ENCODE data around the gene GUCY1A2.
A peak's percentile ranks its signal among the peaks of the same experiment; 100 is the strongest.

Gene GUCY1A2

DNA sequence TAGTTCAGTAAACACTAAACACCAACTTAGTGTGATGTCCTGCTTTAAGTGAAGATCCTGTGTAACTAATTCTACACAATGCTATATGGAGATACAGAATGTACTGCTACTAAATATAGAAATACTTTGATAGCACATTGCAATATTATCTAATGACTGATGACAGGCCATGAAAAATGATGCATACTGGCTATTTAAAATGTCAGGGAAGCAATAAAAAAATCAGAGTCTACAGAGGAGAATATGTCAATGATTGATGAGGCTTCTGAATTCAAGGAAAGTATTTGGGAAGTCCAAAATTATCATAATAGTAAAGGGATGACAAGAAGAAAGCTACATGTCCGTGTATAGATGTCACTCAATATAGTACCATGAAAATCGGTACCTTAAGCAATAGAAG lies 55.3 kb downstream of the GUCY1A2 start:
- no peak overlapping the region for H3K4me3 Mint-ChIP-seq
- no peaks in the 10 kb centered on the region for H3K9me3 Mint-ChIP-seq
- H3K36me3 Mint-ChIP-seq (ENCODE audit: low read depth) = no peaks in the 10 kb centered on the region
- TF ChIP-seq, protein P1, sequence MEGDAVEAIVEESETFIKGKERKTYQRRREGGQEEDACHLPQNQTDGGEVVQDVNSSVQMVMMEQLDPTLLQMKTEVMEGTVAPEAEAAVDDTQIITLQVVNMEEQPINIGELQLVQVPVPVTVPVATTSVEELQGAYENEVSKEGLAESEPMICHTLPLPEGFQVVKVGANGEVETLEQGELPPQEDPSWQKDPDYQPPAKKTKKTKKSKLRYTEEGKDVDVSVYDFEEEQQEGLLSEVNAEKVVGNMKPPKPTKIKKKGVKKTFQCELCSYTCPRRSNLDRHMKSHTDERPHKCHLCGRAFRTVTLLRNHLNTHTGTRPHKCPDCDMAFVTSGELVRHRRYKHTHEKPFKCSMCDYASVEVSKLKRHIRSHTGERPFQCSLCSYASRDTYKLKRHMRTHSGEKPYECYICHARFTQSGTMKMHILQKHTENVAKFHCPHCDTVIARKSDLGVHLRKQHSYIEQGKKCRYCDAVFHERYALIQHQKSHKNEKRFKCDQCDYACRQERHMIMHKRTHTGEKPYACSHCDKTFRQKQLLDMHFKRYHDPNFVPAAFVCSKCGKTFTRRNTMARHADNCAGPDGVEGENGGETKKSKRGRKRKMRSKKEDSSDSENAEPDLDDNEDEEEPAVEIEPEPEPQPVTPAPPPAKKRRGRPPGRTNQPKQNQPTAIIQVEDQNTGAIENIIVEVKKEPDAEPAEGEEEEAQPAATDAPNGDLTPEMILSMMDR (IDR thresholded peaks at IDR 0.05; ENCODE audit: unreplicated experiment in 3 of 3) = no peak
- H3K4me1 Mint-ChIP-seq = peaks cover 42% of the 10 kb centered on the region
- no peaks in the 10 kb centered on the region for H3K27me3 Mint-ChIP-seq (ENCODE audit: low read depth)
- H3K27ac Mint-ChIP-seq = peak overlapping the region in 1 of 3 experiments; percentile 14

DNA sequence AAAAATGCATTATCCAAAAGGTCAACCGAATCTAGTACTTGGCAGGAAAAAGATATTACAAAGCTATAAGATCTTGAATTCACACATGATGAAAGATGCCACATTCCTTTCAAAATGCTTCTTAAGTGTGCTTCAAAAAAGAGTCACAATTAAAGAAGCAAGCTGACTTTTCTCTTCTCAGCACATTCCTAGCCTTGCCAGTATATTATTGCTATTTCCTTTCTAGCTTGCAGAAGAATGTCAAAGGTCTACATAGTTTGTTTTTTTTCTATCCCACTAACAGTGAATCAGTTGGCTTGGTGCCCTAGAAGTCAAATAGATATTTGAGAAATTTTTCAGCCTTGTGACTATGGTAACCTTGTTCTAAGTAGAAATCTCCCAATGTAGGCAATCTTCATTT lies 56.8 kb downstream of the GUCY1A2 start:
- Mint-ChIP-seq H3K27me3 (ENCODE audit: low read depth) (no peaks in the 10 kb centered on the region), H3K36me3 (ENCODE audit: low read depth) (no peaks in the 10 kb centered on the region), H3K4me3 (peak overlapping the region in 2 of 3 experiments; percentile 7 to 20), H3K4me1 (peaks cover 42% of the 10 kb centered on the region), H3K9me3 (no peaks in the 10 kb centered on the region), H3K27ac (peak overlapping the region; percentile 74 to 87 (median 81))
- TF ChIP-seq, protein P1 (IDR thresholded peaks at IDR 0.05; ENCODE audit: unreplicated experiment in 3 of 3) = no peak

DNA sequence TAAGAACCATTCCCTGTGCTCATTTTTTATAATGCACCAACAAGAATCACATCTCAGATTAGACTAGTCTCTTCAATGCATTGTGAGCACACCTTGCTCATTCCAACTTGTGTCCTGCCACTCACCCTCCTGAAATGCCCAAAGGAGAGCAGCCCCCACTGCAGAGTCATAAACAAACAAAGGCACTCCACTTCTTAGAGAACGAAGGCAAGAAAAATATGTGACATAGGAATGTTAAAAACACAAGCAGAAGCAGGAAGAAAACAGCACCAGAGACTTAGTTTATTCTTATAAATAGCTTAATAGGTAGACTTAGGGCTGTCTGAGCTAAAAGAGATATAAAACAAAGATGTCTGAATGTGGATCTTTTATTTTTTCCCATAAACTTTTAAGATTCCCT lies 57.2 kb downstream of the GUCY1A2 start:
- peaks cover 42% of the 10 kb centered on the region for H3K4me1 Mint-ChIP-seq
- H3K4me3 Mint-ChIP-seq = peak overlapping the region in 1 of 3 experiments; percentile 23
- no peaks in the 10 kb centered on the region for H3K9me3 Mint-ChIP-seq
- peak overlapping the region; percentile 74 to 87 (median 81) for H3K27ac Mint-ChIP-seq
- H3K27me3 Mint-ChIP-seq (ENCODE audit: low read depth) = no peaks in the 10 kb centered on the region
- H3K36me3 Mint-ChIP-seq (ENCODE audit: low read depth) = no peaks in the 10 kb centered on the region
- TF ChIP-seq, protein P1 (IDR thresholded peaks at IDR 0.05; ENCODE audit: unreplicated experiment in 3 of 3) = no peak

DNA sequence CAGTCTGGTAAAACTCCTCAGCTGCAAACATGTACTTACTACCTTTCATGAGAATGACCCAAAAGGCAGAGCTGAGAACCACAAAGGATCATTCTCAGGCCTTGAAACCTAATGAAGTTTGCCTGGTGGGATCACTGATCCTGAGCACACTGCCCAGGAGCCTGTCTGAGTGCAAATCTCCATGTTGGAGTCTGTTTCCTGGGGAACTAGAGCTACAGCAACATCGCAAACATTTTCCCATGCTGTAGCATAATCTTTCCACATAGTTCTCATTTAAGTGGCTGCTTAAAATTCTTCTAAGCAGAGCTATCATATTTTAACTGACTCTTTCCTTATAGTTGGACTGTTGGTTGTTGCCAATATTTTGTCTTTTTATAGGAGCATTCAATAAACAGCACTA lies 58.5 kb downstream of the GUCY1A2 start:
- TF ChIP-seq, protein P1 (IDR thresholded peaks at IDR 0.05; ENCODE audit: unreplicated experiment in 3 of 3) = no peak
- Mint-ChIP-seq H3K27me3 (ENCODE audit: low read depth) (no peaks in the 10 kb centered on the region), H3K4me3 (no peak overlapping the region), H3K9me3 (no peaks in the 10 kb centered on the region), H3K36me3 (ENCODE audit: low read depth) (no peaks in the 10 kb centered on the region), H3K27ac (peak overlapping the region; percentile 74 to 87 (median 81)), H3K4me1 (peaks cover 42% of the 10 kb centered on the region)

DNA sequence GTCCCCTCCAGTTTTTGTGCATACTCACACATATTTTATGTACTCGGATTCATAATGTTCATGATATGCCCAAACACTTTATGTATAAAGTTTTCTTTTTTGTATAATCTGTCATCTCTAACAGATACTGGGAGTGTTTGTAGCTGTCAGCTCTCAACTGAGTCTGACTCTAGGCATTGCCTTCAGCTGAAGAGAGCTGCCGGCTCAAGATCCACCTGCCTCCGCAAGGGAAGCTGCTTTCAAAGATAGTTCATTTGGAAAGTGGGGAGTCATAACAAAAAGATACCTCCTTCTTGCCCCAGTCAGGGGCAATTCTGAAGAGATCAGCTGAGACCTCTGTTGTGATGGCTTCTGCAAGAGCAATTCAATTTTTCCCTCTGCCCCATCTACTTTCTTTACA lies 58.9 kb downstream of the GUCY1A2 start:
- Mint-ChIP-seq H3K4me3 (no peak overlapping the region), H3K9me3 (no peaks in the 10 kb centered on the region), H3K27ac (peak overlapping the region in 2 of 3 experiments; percentile 52 to 87), H3K4me1 (peaks cover 42% of the 10 kb centered on the region), H3K36me3 (ENCODE audit: low read depth) (no peaks in the 10 kb centered on the region), H3K27me3 (ENCODE audit: low read depth) (no peaks in the 10 kb centered on the region)
- TF ChIP-seq, protein P1 (IDR thresholded peaks at IDR 0.05; ENCODE audit: unreplicated experiment in 3 of 3) = no peak

DNA sequence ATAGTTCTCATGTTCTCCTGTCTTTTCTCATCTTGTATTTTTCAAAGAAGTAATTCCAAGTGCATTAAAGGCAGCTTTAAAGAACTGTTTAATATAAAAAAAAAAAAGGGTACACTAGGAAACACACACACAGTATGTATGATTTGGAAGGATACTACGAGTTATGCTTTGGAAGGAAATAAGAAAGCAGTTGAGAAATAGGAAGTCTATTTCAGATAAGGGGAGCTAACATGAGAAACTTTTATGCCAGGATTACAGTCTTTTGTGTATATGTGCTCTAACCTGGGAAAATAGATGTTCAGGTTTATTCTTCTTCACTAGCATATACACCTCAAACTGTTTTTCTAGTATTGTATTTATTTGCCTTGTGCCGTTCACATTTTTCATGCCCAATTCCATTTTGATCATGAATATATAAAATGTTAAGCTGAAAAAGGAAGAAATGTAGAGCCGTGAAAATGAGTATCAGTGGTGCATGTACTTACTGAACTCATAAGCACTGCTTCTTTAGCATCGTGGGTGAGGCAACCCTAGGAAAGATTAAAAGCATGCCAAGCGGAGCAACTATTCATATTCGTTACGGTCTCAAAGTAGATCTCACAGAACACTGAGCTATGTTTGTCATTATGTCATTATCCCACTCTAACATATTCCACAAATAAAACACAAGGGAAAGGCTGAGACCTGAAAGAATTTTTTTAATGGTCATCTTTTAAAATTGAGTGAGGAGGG lies 59.6 kb downstream of the GUCY1A2 start:
- peak overlapping the region in 2 of 3 experiments; percentile 17 to 42 for H3K27ac Mint-ChIP-seq
- H3K4me3 Mint-ChIP-seq = no peak overlapping the region

More for the DNA sequence above, 59.6 kb downstream of the GUCY1A2 start:
- H3K9me3 Mint-ChIP-seq = no peaks in the 10 kb centered on the region
- TF ChIP-seq, protein P1 (IDR thresholded peaks at IDR 0.05; ENCODE audit: unreplicated experiment in 3 of 3) = no peak
- peaks cover 38% of the 10 kb centered on the region for H3K4me1 Mint-ChIP-seq
- H3K36me3 Mint-ChIP-seq (ENCODE audit: low read depth) = no peaks in the 10 kb centered on the region
- H3K27me3 Mint-ChIP-seq (ENCODE audit: low read depth) = no peaks in the 10 kb centered on the region

Measured in nephron (organoid).